ENCODE results near the gene APOBR.
"Not testable (repeated sequence)": the region's sequence is repeated elsewhere in the genome, so short reads cannot be mapped to it uniquely, and the experiment has no call there.

APOBR gene

GRCh38 chr16:28494121-28494851, at the start of gene APOBR:
APOBR (plus strand) TSS chr16:28494643; CDS start chr16:28494682, 39 bp downstream.
- no peak for FAIRE-seq

- FAIRE-seq, result not testable (repeated sequence)
Measured at GRCh38 chr16:28446388-28446787, 48.1 kb upstream of the APOBR start.

GRCh38 chr16:28447081-28447480, 47.4 kb upstream of the APOBR start:
- not testable (repeated sequence) for FAIRE-seq

GRCh38 chr16:28473714-28474265, 20.7 kb upstream of the APOBR start:
- no peak for FAIRE-seq

GRCh38 chr16:28475221-28475620, 19.2 kb upstream of the APOBR start:
- no peak for FAIRE-seq

GRCh38 chr16:28477311-28477920, 17.0 kb upstream of the APOBR start:
- FAIRE-seq, result no peak

- no peak for FAIRE-seq
Measured at GRCh38 chr16:28478506-28479180, 15.8 kb upstream of the APOBR start.

GRCh38 chr16:28482026-28482425, 12.4 kb upstream of the APOBR start:
- no peak for FAIRE-seq

GRCh38 chr16:28483361-28483760, 11.1 kb upstream of the APOBR start:
- not testable (repeated sequence) for FAIRE-seq

- FAIRE-seq, result no peak
Measured at GRCh38 chr16:28486266-28486665, 8.2 kb upstream of the APOBR start.

- no peak for FAIRE-seq
Measured at GRCh38 chr16:28491230-28491969, 3.0 kb upstream of the APOBR start.

GRCh38 chr16:28491970-28492474, 2.4 kb upstream of the APOBR start, which contains the start of gene CLN3:
CLN3 (minus strand) TSS chr16:28492074; CDS start chr16:28491759, 315 bp downstream.
- FAIRE-seq, result no peak

- FAIRE-seq, result no peak
Measured at GRCh38 chr16:28492511-28492910, 1.9 kb upstream of the APOBR start.

GRCh38 chr16:28495098-28495793, 803 bp downstream of the APOBR start:
- no peak for FAIRE-seq

GRCh38 chr16:28495795-28496749, 1.6 kb downstream of the APOBR start:
- no peak for FAIRE-seq

- FAIRE-seq, result no peak
Measured at GRCh38 chr16:28496844-28497243, 2.4 kb downstream of the APOBR start.

GRCh38 chr16:28497386-28497785, 2.9 kb downstream of the APOBR start:
- no peak for FAIRE-seq

- FAIRE-seq, result no peak
Measured at GRCh38 chr16:28497861-28498599, 3.6 kb downstream of the APOBR start.

- FAIRE-seq, result no peak
Measured at GRCh38 chr16:28498666-28499381, 4.4 kb downstream of the APOBR start.

Data from endometrium (tissue), 2 donors.